ENCODE results near the gene GALNT2.

The GALNT2 gene

DNA sequence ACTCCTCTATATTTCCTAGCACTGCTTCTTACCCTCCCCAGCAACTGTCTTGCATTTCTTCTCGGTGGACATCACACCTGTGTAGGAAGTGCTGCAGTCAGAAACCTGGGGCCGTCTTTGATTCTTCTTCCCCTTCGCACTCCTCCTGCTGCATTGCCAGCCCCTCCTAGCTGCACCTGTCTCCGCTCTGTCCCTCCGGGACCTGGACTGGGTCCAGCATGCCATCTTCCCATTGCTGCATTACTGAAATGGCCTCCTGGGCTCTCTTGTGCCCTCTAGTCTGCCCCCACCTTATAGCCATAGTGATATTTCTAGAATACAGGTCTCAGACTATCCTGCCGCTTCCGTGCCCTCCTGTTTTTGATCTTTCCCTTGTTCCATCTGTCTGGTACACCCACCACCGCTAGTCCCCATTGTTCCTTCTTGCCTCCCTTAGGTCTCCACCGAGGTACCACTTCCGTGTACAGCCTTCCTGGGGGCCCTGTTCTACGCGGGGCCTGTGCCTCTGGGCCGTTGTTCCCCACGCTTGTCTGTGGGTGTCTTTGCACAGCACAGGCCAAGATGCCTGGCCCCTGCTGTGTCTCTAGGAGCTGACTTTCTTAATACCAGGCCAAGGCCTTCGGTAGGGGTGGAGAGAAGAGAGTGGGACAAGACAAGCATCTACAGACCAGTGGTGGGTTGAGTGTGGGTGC, 107.6 kb downstream of the GALNT2 start:
- TF ChIP-seq EZH2 (IDR thresholded peaks at IDR 0.05) (no peak), FOXP2 (optimal IDR thresholded peaks at IDR 0.05; ENCODE audit: control extremely low read depth, extremely low read length, insufficient read depth) (no peak), POLR2AphosphoS5 (IDR thresholded peaks at IDR 0.05; ENCODE audit: borderline replicate concordance, low read depth, low read length) (no peak)
- Histone ChIP-seq H3K36me3 (ENCODE audit: insufficient read depth, low read length) (no peaks in the 10 kb centered on the region), H3K9ac (ENCODE audit: insufficient read length) (no peak overlapping the region), H3K4me3 (no peak overlapping the region), H3K27ac (no peak overlapping the region), H3K9me3 (ENCODE audit: low read depth, low read length) (no peaks in the 10 kb centered on the region)
- no peak for DNase-seq (ENCODE audit: low read depth, low spot score)

- H3K9me3 ChIP-seq (ENCODE audit: low read depth, low read length), result no peaks in the 10 kb centered on the region
- H3K4me3 ChIP-seq, result no peak overlapping the region
- no peak overlapping the region for H3K9ac ChIP-seq (ENCODE audit: insufficient read length)
- TF ChIP-seq EZH2 (IDR thresholded peaks at IDR 0.05), result no peak
- no peak for TF ChIP-seq POLR2AphosphoS5 (IDR thresholded peaks at IDR 0.05; ENCODE audit: borderline replicate concordance, low read depth, low read length)
- no peak for TF ChIP-seq FOXP2 (optimal IDR thresholded peaks at IDR 0.05; ENCODE audit: control extremely low read depth, extremely low read length, insufficient read depth)
- no peak for DNase-seq (ENCODE audit: low read depth, low spot score)
- no peaks in the 10 kb centered on the region for H3K36me3 ChIP-seq (ENCODE audit: insufficient read depth, low read length)
- H3K27ac ChIP-seq, result no peak overlapping the region
Measured at GRCh38 chr1:230175163-230175747, 108.2 kb downstream of the GALNT2 start.

DNA sequence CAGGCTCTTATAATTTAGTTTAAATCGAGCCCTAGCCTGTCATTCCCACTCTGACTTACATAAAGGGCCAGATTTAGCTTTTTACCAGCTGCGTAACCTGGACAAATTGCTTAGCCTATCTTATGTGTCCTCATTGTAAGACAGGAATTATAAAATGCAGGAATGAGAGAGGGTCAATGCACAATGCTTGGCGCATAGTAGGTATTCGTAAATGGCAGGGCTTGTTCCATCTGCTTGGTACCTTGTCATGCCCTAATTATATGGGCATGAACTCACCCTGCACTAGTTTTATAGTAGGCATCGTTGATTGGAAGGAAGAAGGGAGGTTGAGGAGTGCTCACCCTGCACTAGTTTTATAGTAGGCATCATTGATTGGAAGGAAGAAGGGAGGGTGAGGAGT, 108.8 kb downstream of the GALNT2 start:
- Histone ChIP-seq H3K36me3 (ENCODE audit: insufficient read depth, low read length) (no peaks in the 10 kb centered on the region), H3K4me3 (no peak overlapping the region), H3K9me3 (ENCODE audit: low read depth, low read length) (no peaks in the 10 kb centered on the region), H3K9ac (ENCODE audit: insufficient read length) (no peak overlapping the region), H3K27ac (no peak overlapping the region)
- DNase-seq (ENCODE audit: low read depth, low spot score), result no peak
- TF ChIP-seq FOXP2 (optimal IDR thresholded peaks at IDR 0.05; ENCODE audit: control extremely low read depth, extremely low read length, insufficient read depth) (no peak), POLR2AphosphoS5 (IDR thresholded peaks at IDR 0.05; ENCODE audit: borderline replicate concordance, low read depth, low read length) (no peak), EZH2 (IDR thresholded peaks at IDR 0.05) (no peak)

- no peak for DNase-seq (ENCODE audit: low read depth, low spot score)
- Histone ChIP-seq H3K36me3 (ENCODE audit: insufficient read depth, low read length) (no peaks in the 10 kb centered on the region), H3K9me3 (ENCODE audit: low read depth, low read length) (no peaks in the 10 kb centered on the region), H3K9ac (ENCODE audit: insufficient read length) (no peak overlapping the region), H3K4me3 (no peak overlapping the region), H3K27ac (no peak overlapping the region)
- TF ChIP-seq POLR2AphosphoS5 (IDR thresholded peaks at IDR 0.05; ENCODE audit: borderline replicate concordance, low read depth, low read length) (no peak), EZH2 (IDR thresholded peaks at IDR 0.05) (no peak), FOXP2 (optimal IDR thresholded peaks at IDR 0.05; ENCODE audit: control extremely low read depth, extremely low read length, insufficient read depth) (no peak)
Measured at GRCh38 chr1:230176326-230176725, 109.3 kb downstream of the GALNT2 start.

GRCh38 chr1:230176871-230177411, 109.9 kb downstream of the GALNT2 start:
- DNase-seq (ENCODE audit: low read depth, low spot score), result no peak
- Histone ChIP-seq H3K9ac (ENCODE audit: insufficient read length) (no peak overlapping the region), H3K27ac (no peak overlapping the region), H3K9me3 (ENCODE audit: low read depth, low read length) (no peaks in the 10 kb centered on the region), H3K4me3 (no peak overlapping the region), H3K36me3 (ENCODE audit: insufficient read depth, low read length) (no peaks in the 10 kb centered on the region)
- TF ChIP-seq FOXP2 (optimal IDR thresholded peaks at IDR 0.05; ENCODE audit: control extremely low read depth, extremely low read length, insufficient read depth) (no peak), EZH2 (IDR thresholded peaks at IDR 0.05) (no peak)

GRCh38 chr1:230179249-230179648, 112.2 kb downstream of the GALNT2 start:
- Histone ChIP-seq H3K9ac (ENCODE audit: insufficient read length) (no peak overlapping the region), H3K4me3 (no peak overlapping the region), H3K27ac (no peak overlapping the region), H3K9me3 (ENCODE audit: low read depth, low read length) (no peaks in the 10 kb centered on the region), H3K36me3 (ENCODE audit: insufficient read depth, low read length) (no peaks in the 10 kb centered on the region)
- TF ChIP-seq EZH2 (IDR thresholded peaks at IDR 0.05) (no peak), FOXP2 (optimal IDR thresholded peaks at IDR 0.05; ENCODE audit: control extremely low read depth, extremely low read length, insufficient read depth) (no peak), POLR2AphosphoS5 (IDR thresholded peaks at IDR 0.05; ENCODE audit: borderline replicate concordance, low read depth, low read length) (no peak)
- DNase-seq (ENCODE audit: low read depth, low spot score), result no peak

DNA sequence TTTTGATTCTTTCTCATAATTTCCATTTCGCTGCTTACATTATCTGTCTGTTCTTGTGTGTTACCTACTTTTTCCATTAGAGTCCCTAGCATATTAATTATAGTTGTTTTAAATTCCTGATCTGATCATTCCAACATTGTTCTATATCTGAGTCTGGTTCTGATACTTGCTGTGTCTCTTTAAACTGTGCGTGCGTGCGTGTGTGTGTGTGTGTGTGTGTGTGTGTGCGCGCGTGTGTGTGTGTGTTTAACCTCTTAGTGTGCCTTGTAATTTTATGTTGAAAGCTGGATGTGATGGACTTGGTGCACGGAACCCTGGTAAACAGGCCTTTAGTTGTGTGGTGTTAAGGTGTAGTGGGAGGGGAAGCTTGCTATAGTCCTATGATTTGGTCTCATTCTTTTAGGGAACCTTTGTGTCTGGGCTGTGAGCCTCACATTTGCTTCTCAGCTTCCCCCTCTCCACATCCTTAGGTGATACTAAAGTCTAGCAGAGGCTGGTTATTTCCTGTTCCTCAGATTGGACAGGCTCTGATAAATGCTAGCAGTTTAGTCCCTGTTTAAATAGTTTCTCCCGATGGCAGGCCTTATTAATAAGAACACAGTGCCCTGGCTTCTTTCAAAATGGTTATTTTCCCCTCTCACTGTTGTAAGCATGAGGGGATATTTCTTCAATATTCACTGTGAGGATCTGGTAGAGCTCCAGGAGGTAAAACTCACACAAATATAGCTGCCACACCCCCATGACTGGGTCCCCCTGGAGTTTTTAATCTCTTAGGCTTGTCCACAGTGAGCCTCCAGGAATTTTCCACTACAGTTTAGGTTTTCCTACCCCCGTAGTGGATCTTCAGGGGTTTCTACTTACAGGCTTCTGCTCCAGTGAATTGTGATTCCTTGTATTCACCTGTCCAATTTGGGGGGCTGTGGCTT, 118.3 kb downstream of the GALNT2 start:
- TF ChIP-seq POLR2AphosphoS5 (IDR thresholded peaks at IDR 0.05; ENCODE audit: borderline replicate concordance, low read depth, low read length) (no peak), FOXP2 (optimal IDR thresholded peaks at IDR 0.05; ENCODE audit: control extremely low read depth, extremely low read length, insufficient read depth) (no peak), EZH2 (IDR thresholded peaks at IDR 0.05) (no peak)
- Histone ChIP-seq H3K36me3 (ENCODE audit: insufficient read depth, low read length) (no peaks in the 10 kb centered on the region), H3K9ac (ENCODE audit: insufficient read length) (no peak overlapping the region), H3K27ac (no peak overlapping the region), H3K9me3 (ENCODE audit: low read depth, low read length) (no peaks in the 10 kb centered on the region), H3K4me3 (no peak overlapping the region)
- DNase-seq (ENCODE audit: low read depth, low spot score), result no peak
